Astrocyte (in vitro differentiated cells and primary cell): Measurements from ENCODE around the gene PARP8. TPM values are rescaled to one million over a fixed set of nuclear protein-coding genes. Genes with fewer than 3 reads are reported as not detected.

Experiments used
- DNase-seq: peaks from one replicate; pipeline ENCODE4 v3.0.0-alpha.2; 2010; ENCODE audit warnings: low read depth
- FAIRE-seq: peaks from 2 replicates; lab custom pipeline; 2011; peaks lifted over from hg19 to GRCh38; lab: Jason Lieb, UNC
- H2AFZ ChIP-seq: 2 replicates; pipeline ENCODE4 v1.6.0; 2012; ENCODE audit warnings: low read depth, low read length, inconsistent platforms
- H3K27ac ChIP-seq: 2 replicates; pipeline ENCODE4 v1.5.1; 2011; ENCODE audit warnings: low read depth, low read length, inconsistent platforms
- H3K27me3 ChIP-seq: 2 replicates; pipeline ENCODE4 v1.6.0; 2011; ENCODE audit warnings: low read length, inconsistent platforms; ENCODE audit not compliant: insufficient read depth
- H3K36me3 ChIP-seq: 2 replicates; pipeline ENCODE4 v1.5.1; 2011; ENCODE audit warnings: low read length, inconsistent platforms; ENCODE audit not compliant: insufficient read depth
- H3K4me1 ChIP-seq: 2 replicates; pipeline ENCODE4 v1.5.1; 2011; ENCODE audit warnings: low read length, inconsistent platforms; ENCODE audit not compliant: insufficient read depth
- H3K4me2 ChIP-seq: 2 replicates; pipeline ENCODE4 v1.6.0; 2012; ENCODE audit warnings: low read length, inconsistent platforms
- H3K4me3 ChIP-seq: 2 replicates; pipeline ENCODE4 v1.5.1; 2011; ENCODE audit warnings: low read depth, mild to moderate bottlenecking, low read length, inconsistent platforms; ENCODE audit not compliant: insufficient read depth
- H3K79me2 ChIP-seq: 2 replicates; pipeline ENCODE4 v1.6.0; 2012; ENCODE audit warnings: mild to moderate bottlenecking, low read length, inconsistent platforms; ENCODE audit not compliant: insufficient read depth
- H3K9ac ChIP-seq: 2 replicates; pipeline ENCODE4 v1.6.0; 2012; ENCODE audit warnings: mild to moderate bottlenecking, low read length, inconsistent platforms
- H3K9me3 ChIP-seq: 2 replicates; pipeline ENCODE4 v1.5.1; 2012; ENCODE audit warnings: low read depth, mild to moderate bottlenecking, low read length, inconsistent platforms; ENCODE audit not compliant: insufficient read depth
- H4K20me1 ChIP-seq: 2 replicates; pipeline ENCODE4 v1.6.0; 2012; ENCODE audit warnings: low read length, inconsistent platforms; ENCODE audit not compliant: insufficient read depth
- H3K27ac Mint-ChIP-seq: one replicate; pipeline ENCODE4 v1.8.0; 2021; ENCODE audit warnings: mild to moderate bottlenecking, mixed read lengths; ENCODE audit not compliant: unreplicated experiment
- H3K27me3 Mint-ChIP-seq: one replicate; pipeline ENCODE4 v1.8.0; 2021; ENCODE audit warnings: low read depth, mixed read lengths; ENCODE audit not compliant: unreplicated experiment
- H3K36me3 Mint-ChIP-seq: one replicate; pipeline ENCODE4 v1.8.0; 2021; ENCODE audit warnings: low read depth, mixed read lengths; ENCODE audit not compliant: unreplicated experiment
- H3K4me1 Mint-ChIP-seq: one replicate; pipeline ENCODE4 v1.8.0; 2021; ENCODE audit warnings: low read depth, mixed read lengths; ENCODE audit not compliant: unreplicated experiment
- H3K4me3 Mint-ChIP-seq: one replicate; pipeline ENCODE4 v1.8.0; 2021; ENCODE audit warnings: mild to moderate bottlenecking, moderate library complexity, mixed read lengths; ENCODE audit not compliant: unreplicated experiment
- H3K9me3 Mint-ChIP-seq: one replicate; pipeline ENCODE4 v1.8.0; 2021; ENCODE audit warnings: mild to moderate bottlenecking, mixed read lengths; ENCODE audit not compliant: unreplicated experiment
- CTCF ChIP-seq: IDR thresholded peaks from 2 replicates; pipeline ENCODE4 v1.5.1; 2011; ENCODE audit warnings: low read depth, mild to moderate bottlenecking, inconsistent platforms, low read length, moderate library complexity; ENCODE audit not compliant: insufficient read depth
- EZH2 ChIP-seq: IDR thresholded peaks from 2 replicates; pipeline ENCODE4 v1.6.1; 2012; ENCODE audit warnings: mild to moderate bottlenecking, low read length, inconsistent platforms; ENCODE audit not compliant: insufficient read depth
- total RNA-seq: library from RNA; stranded (reverse); gene quantifications from 2 replicates; pipeline ENCODE4 v1.2.1, GENCODE V29; 2021

Gene PARP8
- total RNA-seq, 1 donor from 2014 or later, result 36.1 TPM

GRCh38 chr5:50889790-50890189 lies 223.4 kb downstream of the PARP8 start:
- DNase-seq, result no peak
- H3K27ac Mint-ChIP-seq, result no peak overlapping the region
- no peaks in the 10 kb centered on the region for H3K9me3 Mint-ChIP-seq
- peaks cover 4% of the 10 kb centered on the region for H3K9me3 ChIP-seq
- no peak overlapping the region for H3K4me2 ChIP-seq
- H3K27me3 ChIP-seq, result no peaks in the 10 kb centered on the region
- no peak overlapping the region for H2AFZ ChIP-seq
- FAIRE-seq, result no peak
- H3K4me1 ChIP-seq, result no peaks in the 10 kb centered on the region
- H3K36me3 Mint-ChIP-seq, result no peaks in the 10 kb centered on the region
- no peak overlapping the region for H3K9ac ChIP-seq
- no peaks in the 10 kb centered on the region for H4K20me1 ChIP-seq
- TF ChIP-seq EZH2 (no peak), CTCF (no peak)
- H3K4me1 Mint-ChIP-seq, result no peaks in the 10 kb centered on the region
- H3K79me2 ChIP-seq, result no peaks in the 10 kb centered on the region
- H3K4me3 ChIP-seq, result no peak overlapping the region
- no peak overlapping the region for H3K4me3 Mint-ChIP-seq
- H3K27ac ChIP-seq, result no peak overlapping the region
- H3K27me3 Mint-ChIP-seq, result peaks cover 7% of the 10 kb centered on the region
- H3K36me3 ChIP-seq, result no peaks in the 10 kb centered on the region

Other genes starting within 250 kb of the PARP8 start
- 19.8 and 25.7 TPM in 2 replicates for gene EMB, start 225.3 kb upstream of the PARP8 start, total RNA-seq